ENCODE results near the gene COL27A1. TPM values are rescaled to one million over a fixed set of nuclear protein-coding genes. Genes with fewer than 3 reads are reported as not detected.

Gene COL27A1
- polyA plus RNA-seq, 2 of the 4 experiments (the other 2 are of a cell fraction), result 6.9 to 20.6 TPM

GRCh38 chr9:114294664-114295063 lies 139.3 kb downstream of the COL27A1 start:
- Histone ChIP-seq H3K4me3 (no peak overlapping the region), H3K4me2 (no peak overlapping the region), H3K27ac (no peak overlapping the region), H3K4me1 (peaks cover 11% of the 10 kb centered on the region), H3K9me3 (peaks cover 9% of the 10 kb centered on the region; the same call in 2 of the 3 replicates)
- no peak for FAIRE-seq
- no peak for DNase-seq (ENCODE audit: low read depth in 1 of 2, low spot score in 1 of 2)
- no peak for ATAC-seq
- ChIA-PET POLR2A (no interaction called here), CTCF (interaction anchor here (5.9 to 10.0 kb wide), 3 partner anchors 139 to 213 kb away, joined by 181 to 216 read pairs (median 191); partner anchors contain the start of genes AMBP and COL27A1)
- TF ChIP-seq HOXA7 (CRISPR knock-in tag; IDR thresholded peaks at IDR 0.05) (no peak), CBX2 (IDR thresholded peaks at IDR 0.05; ENCODE audit: borderline replicate concordance, low read depth) (no peak), HDAC2 (IDR thresholded peaks at IDR 0.05) (no peak), TFCP2L1 (CRISPR knock-in tag; IDR thresholded peaks at IDR 0.05) (no peak), SREBF2 (IDR thresholded peaks at IDR 0.05) (no peak), CEBPB (IDR thresholded peaks at IDR 0.05) (no peak), NFE2L2 (conservative IDR thresholded peaks at IDR 0.05; ENCODE audit: low read length) (no peak), EHF (CRISPR knock-in tag; IDR thresholded peaks at IDR 0.05) (no peak), GATA3 (IDR thresholded peaks at IDR 0.05; ENCODE audit: borderline replicate concordance) (no peak), EHMT2 (IDR thresholded peaks at IDR 0.05; ENCODE audit: low read depth) (no peak), RNF2 (IDR thresholded peaks at IDR 0.05; ENCODE audit: borderline replicate concordance, low read depth) (no peak), EP300 (IDR thresholded peaks at IDR 0.05) (no peak), ATOH8 (CRISPR knock-in tag; IDR thresholded peaks at IDR 0.05; ENCODE audit: low read depth) (no peak), RAD21 (conservative IDR thresholded peaks at IDR 0.05 in 1 of 2, IDR thresholded peaks at IDR 0.05 in 1 of 2) (no peak), KDM1A (IDR thresholded peaks at IDR 0.05; ENCODE audit: low read depth) (no peak), ESRRA (IDR thresholded peaks at IDR 0.05; ENCODE audit: borderline replicate concordance, low read length) (no peak)
- TF ChIP-seq, protein P1, sequence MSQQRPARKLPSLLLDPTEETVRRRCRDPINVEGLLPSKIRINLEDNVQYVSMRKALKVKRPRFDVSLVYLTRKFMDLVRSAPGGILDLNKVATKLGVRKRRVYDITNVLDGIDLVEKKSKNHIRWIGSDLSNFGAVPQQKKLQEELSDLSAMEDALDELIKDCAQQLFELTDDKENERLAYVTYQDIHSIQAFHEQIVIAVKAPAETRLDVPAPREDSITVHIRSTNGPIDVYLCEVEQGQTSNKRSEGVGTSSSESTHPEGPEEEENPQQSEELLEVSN (IDR thresholded peaks at IDR 0.05; ENCODE audit: borderline replicate concordance, low read depth), result no peak

DNA sequence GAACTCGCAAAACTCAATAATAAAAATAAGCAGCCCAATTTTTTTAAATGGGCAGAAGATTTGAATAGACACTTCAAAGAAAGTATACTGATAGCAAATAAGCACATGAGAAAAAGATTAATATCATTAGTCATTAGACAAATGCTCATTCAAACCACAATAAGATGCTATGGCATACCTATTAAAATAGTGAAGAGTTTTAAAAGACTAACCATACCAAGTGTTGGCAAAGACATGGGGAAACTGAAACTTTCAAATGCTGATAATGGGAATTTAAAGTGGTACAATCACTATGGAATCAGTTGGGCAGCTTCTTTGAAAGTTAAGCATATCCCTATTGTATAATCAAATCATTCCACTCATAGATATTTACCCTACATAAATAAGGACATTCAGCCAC lies 141.0 kb downstream of the COL27A1 start:
- no peak for FAIRE-seq
- Histone ChIP-seq H3K4me1 (no peaks in the 10 kb centered on the region), H3K4me3 (no peak overlapping the region), H3K4me2 (no peak overlapping the region), H3K9me3 (peaks cover 9% of the 10 kb centered on the region; the same call in 2 of the 3 replicates), H3K27ac (no peak overlapping the region)
- ChIA-PET POLR2A (no interaction called here), CTCF (interaction anchor here (7.6 to 10.0 kb wide), 2 partner anchors 189 to 215 kb away, joined by 191 to 216 read pairs; partner anchors contain the start of gene AMBP)
- 95% methylated on average over 1 of the region's 1 CpG for WGBS (ENCODE audit: missing lambda C conversion rate)
- TF ChIP-seq MAZ (IDR thresholded peaks at IDR 0.05; ENCODE audit: borderline replicate concordance, low read depth, low read length), result no peak
- no peak for TF ChIP-seq KDM5A (IDR thresholded peaks at IDR 0.05)
- TF ChIP-seq, protein P1 (IDR thresholded peaks at IDR 0.05; ENCODE audit: borderline replicate concordance, low read depth), result no peak
- TF ChIP-seq PBX3 (IDR thresholded peaks at IDR 0.05), result no peak
- no peak for TF ChIP-seq ZSCAN20 (CRISPR knock-in tag; IDR thresholded peaks at IDR 0.05)
- no peak for TF ChIP-seq PHF8 (IDR thresholded peaks at IDR 0.05; ENCODE audit: borderline replicate concordance, low read depth)
- no peak for TF ChIP-seq ATOH8 (CRISPR knock-in tag; IDR thresholded peaks at IDR 0.05; ENCODE audit: low read depth)
- TF ChIP-seq FOXS1 (CRISPR knock-in tag; IDR thresholded peaks at IDR 0.05), result no peak
- TF ChIP-seq USF2 (IDR thresholded peaks at IDR 0.05), result no peak
- no peak for ATAC-seq
- DNase-seq (ENCODE audit: low read depth in 1 of 2, low spot score in 1 of 2), result no peak

Data from A549 (cell line).